ENCODE measurements around the gene FHOD3. TPM values are rescaled to one million over a fixed set of nuclear protein-coding genes. Genes with fewer than 3 reads are reported as not detected.

FHOD3 gene
- total and polyA plus RNA-seq, 2 of the 4 experiments (the other 2 are of a cell fraction), result 14.6 to 16.0 TPM

DNA sequence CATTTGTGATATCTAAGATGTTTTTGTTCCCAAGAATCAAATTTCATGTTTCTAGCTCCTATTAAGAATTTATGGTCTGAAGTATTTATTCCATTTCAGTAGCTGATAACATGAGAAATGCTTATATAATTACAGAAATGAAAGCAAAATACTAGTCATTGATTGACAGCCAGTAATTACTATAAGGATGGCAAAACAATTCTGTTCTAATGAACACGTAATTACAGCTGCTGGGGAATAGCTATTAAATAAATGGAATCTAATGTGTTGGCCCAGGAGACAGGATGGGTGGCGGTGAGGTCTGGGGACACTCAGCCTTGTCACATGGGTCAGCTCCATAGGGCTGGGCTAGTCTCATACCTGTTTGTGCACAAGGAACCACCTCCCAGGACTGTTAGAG, 263.5 kb downstream of the FHOD3 start:
- Histone ChIP-seq H2AFZ (replicated peaks; ENCODE audit: low read length, poor library complexity) (no peak overlapping the region), H2BK20ac (ENCODE audit: low read depth, low read length) (no peak overlapping the region), H3K18ac (ENCODE audit: low read depth, low read length) (no peak overlapping the region; the same call in 1 of the 2 replicates), H2BK15ac (ENCODE audit: low read depth, low read length) (no peak overlapping the region), H2BK5ac (ENCODE audit: low read depth, low read length, poor library complexity, severe bottlenecking) (no peak overlapping the region), H3K23ac (ENCODE audit: low read depth, low read length) (no peak overlapping the region), H3K14ac (replicated peaks; ENCODE audit: low read depth, low read length) (no peak overlapping the region), H3K4me2 (ENCODE audit: low read depth, low read length) (no peak overlapping the region), H3K9ac (ENCODE audit: low read depth, low read length) (no peak overlapping the region), H2BK120ac (ENCODE audit: low read depth, low read length) (no peak overlapping the region), H4K20me1 (ENCODE audit: insufficient read depth, low read length) (no peaks in the 10 kb centered on the region; the same call in 1 of the 2 replicates), H3K9me3 (ENCODE audit: control insufficient read depth, insufficient read depth, low read length) (no peaks in the 10 kb centered on the region), H2AK9ac (replicated peaks; ENCODE audit: low read depth, low read length, poor library complexity) (no peak overlapping the region), H3K27ac (ENCODE audit: insufficient read depth, low read length) (no peak overlapping the region), H3K4ac (ENCODE audit: low read depth, low read length) (no peak overlapping the region), H3K56ac (ENCODE audit: extremely low read depth, insufficient read depth, low read length) (no peak overlapping the region), H3K36me3 (ENCODE audit: control insufficient read depth, insufficient read depth, low read length) (no peaks in the 10 kb centered on the region), H3K27me3 (ENCODE audit: control insufficient read depth, insufficient read depth, low read length) (no peaks in the 10 kb centered on the region), H2AK5ac (ENCODE audit: low read depth, low read length) (peak overlapping the region; percentile 77; the same call in 1 of the 2 replicates), H3K9me1 (ENCODE audit: insufficient read depth, low read length) (no peaks in the 10 kb centered on the region; the same call in 1 of the 2 replicates), H3K4me1 (ENCODE audit: control insufficient read depth, insufficient read depth, low read length) (peaks cover 10% of the 10 kb centered on the region), H3K4me3 (ENCODE audit: insufficient read depth, low read depth, low read length) (no peak overlapping the region), H4K5ac (ENCODE audit: low read depth, low read length) (peak overlapping the region; percentile 59; the same call in 1 of the 2 replicates), H4K91ac (ENCODE audit: insufficient read depth, low read depth, low read length) (no peak overlapping the region), H4K8ac (ENCODE audit: low read depth in 2 of 2, low read length in 2 of 2) (no peak overlapping the region), H3K79me1 (ENCODE audit: low read depth in 1 of 2, low read length in 2 of 2) (no peaks in the 10 kb centered on the region)
- ChIA-PET POLR2A (ENCODE audit: unreplicated experiment) (no interaction called here), CTCF (no interaction called here)
- TF ChIP-seq FOS (IDR thresholded peaks at IDR 0.05; ENCODE audit: low read depth, low read length), result no peak
- no peak for TF ChIP-seq RFX5 (IDR thresholded peaks at IDR 0.05; ENCODE audit: low read depth, low read length)
- TF ChIP-seq, protein P1, sequence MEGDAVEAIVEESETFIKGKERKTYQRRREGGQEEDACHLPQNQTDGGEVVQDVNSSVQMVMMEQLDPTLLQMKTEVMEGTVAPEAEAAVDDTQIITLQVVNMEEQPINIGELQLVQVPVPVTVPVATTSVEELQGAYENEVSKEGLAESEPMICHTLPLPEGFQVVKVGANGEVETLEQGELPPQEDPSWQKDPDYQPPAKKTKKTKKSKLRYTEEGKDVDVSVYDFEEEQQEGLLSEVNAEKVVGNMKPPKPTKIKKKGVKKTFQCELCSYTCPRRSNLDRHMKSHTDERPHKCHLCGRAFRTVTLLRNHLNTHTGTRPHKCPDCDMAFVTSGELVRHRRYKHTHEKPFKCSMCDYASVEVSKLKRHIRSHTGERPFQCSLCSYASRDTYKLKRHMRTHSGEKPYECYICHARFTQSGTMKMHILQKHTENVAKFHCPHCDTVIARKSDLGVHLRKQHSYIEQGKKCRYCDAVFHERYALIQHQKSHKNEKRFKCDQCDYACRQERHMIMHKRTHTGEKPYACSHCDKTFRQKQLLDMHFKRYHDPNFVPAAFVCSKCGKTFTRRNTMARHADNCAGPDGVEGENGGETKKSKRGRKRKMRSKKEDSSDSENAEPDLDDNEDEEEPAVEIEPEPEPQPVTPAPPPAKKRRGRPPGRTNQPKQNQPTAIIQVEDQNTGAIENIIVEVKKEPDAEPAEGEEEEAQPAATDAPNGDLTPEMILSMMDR (conservative IDR thresholded peaks at IDR 0.05; ENCODE audit: low read depth, low read length), result no peak
- TF ChIP-seq MAZ (IDR thresholded peaks at IDR 0.05; ENCODE audit: borderline replicate concordance, low read depth, low read length), result no peak
- TF ChIP-seq CEBPB (IDR thresholded peaks at IDR 0.05; ENCODE audit: low read depth, low read length), result no peak
- no peak for TF ChIP-seq SMC3 (IDR thresholded peaks at IDR 0.05; ENCODE audit: low read depth, low read length)
- TF ChIP-seq MAFK (IDR thresholded peaks at IDR 0.05; ENCODE audit: low read depth, low read length), result no peak
- TF ChIP-seq POLR2A (IDR thresholded peaks at IDR 0.05; ENCODE audit: low read depth, low read length), result no peak
- DNase-seq (no peak), ATAC-seq (ENCODE audit: low read depth) (no peak)
- no TSS peak for BruUV-seq (replicated peaks)
- in situ Hi-C loops (cut with MboI; ENCODE audit: low sequenced_read_pairs) (no loop called here), intact Hi-C loops (cut with micrococcal nuclease) (no loop called here), dilution Hi-C loops (cut with HindIII; ENCODE audit: low sequenced_read_pairs, unreplicated experiment) (no loop called here)
- no CpG with 5 or more reads among the region's 2 CpGs for WGBS, 2 experiments (ENCODE audit: extremely low coverage in 2 of 2, insufficient read length in 1 of 2)

Measured in IMR-90 (cell line).